PFSK-1 (cell line): ENCODE results near the gene MBD5.

Experiments used
- FOXP2 ChIP-seq: optimal IDR thresholded peaks from 2 replicates; pipeline ENCODE3; 2011; ENCODE audit warnings: borderline replicate concordance, control low read depth, inconsistent platforms; ENCODE audit not compliant: insufficient read depth; ENCODE audit errors: extremely low read length, extremely low read depth
- POLR2AphosphoS5 ChIP-seq: IDR thresholded peaks from 2 replicates; pipeline ENCODE4 v1.6.1; 2012; ENCODE audit warnings: low read depth, mild to moderate bottlenecking, control low read depth, low read length, moderate library complexity
- REST ChIP-seq, 2 experiments: IDR thresholded peaks; 2 replicates each; pipeline versions ENCODE4 v1.6.1 to v1.8.0; 2011 to 2012; ENCODE audit warnings: low read depth in 2 of 2, low read length in 2 of 2, control low read depth in 1 of 2, inconsistent platforms in 1 of 2, mild to moderate bottlenecking in 1 of 2, moderate library complexity in 1 of 2; ENCODE audit not compliant: insufficient read depth in 1 of 2
- SIN3A ChIP-seq: IDR thresholded peaks from 2 replicates; pipeline ENCODE4 v1.6.1; 2012; ENCODE audit warnings: mild to moderate bottlenecking, low read length, moderate library complexity, borderline replicate concordance; ENCODE audit not compliant: insufficient read depth
- TAF1 ChIP-seq: IDR thresholded peaks from 2 replicates; pipeline ENCODE4 v1.6.1; 2012; ENCODE audit warnings: low read length, control low read depth, borderline replicate concordance; ENCODE audit not compliant: insufficient read depth

Gene MBD5

DNA sequence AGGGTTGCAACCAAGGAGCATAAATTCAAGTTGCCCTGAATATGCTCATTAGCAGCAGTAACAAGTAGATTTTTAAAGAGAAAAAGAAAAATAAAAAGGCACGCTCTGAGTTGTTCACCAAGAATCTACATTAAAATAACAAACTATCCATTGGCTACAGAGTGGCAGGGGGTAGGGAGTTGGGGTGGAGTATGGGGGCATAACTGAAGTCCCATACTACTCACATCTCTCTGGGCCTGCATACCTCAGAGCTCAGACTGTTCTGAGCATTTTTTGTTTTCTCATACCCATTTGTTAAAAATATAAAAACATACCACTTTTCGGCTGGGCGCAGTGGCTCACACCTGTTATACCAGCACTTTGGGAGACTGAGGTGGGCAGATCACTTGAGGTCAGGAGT, 31.8 kb upstream of the MBD5 start:
- TF ChIP-seq POLR2AphosphoS5 = no peak
- no peak for TF ChIP-seq FOXP2
- no peak for TF ChIP-seq SIN3A
- no peak for TF ChIP-seq REST (IDR thresholded peaks at IDR 0.05; ENCODE audit: insufficient read depth in 1 of 2, low read depth in 2 of 2, low read length in 2 of 2)
- no peak for TF ChIP-seq TAF1

GRCh38 chr2:147989809-147990403, 31.0 kb upstream of the MBD5 start:
- TF ChIP-seq POLR2AphosphoS5 (no peak), FOXP2 (no peak), REST (IDR thresholded peaks at IDR 0.05; ENCODE audit: insufficient read depth in 1 of 2, low read depth in 2 of 2, low read length in 2 of 2) (no peak), SIN3A (no peak), TAF1 (no peak)

GRCh38 chr2:147996828-147997227, 24.1 kb upstream of the MBD5 start:
- TF ChIP-seq TAF1 (no peak), POLR2AphosphoS5 (no peak), REST (IDR thresholded peaks at IDR 0.05; ENCODE audit: insufficient read depth in 1 of 2, low read depth in 2 of 2, low read length in 2 of 2) (no peak), FOXP2 (no peak), SIN3A (no peak)

GRCh38 chr2:147998203-147998602, 22.7 kb upstream of the MBD5 start:
- TF ChIP-seq SIN3A (no peak), POLR2AphosphoS5 (no peak), FOXP2 (no peak)

- TF ChIP-seq FOXP2 = no peak
- no peak for TF ChIP-seq SIN3A
- TF ChIP-seq POLR2AphosphoS5 = no peak
- no peak for TF ChIP-seq REST (IDR thresholded peaks at IDR 0.05; ENCODE audit: insufficient read depth in 1 of 2, low read depth in 2 of 2, low read length in 2 of 2)
- TF ChIP-seq TAF1 = no peak
Observed at GRCh38 chr2:147999126-147999525, 21.8 kb upstream of the MBD5 start.
